HTERT RPE-1 (cell line): ENCODE results near the gene MARCKSL1.
"Not testable (repeated sequence)": the region's sequence is repeated elsewhere in the genome, so short reads cannot be mapped to it uniquely, and the experiment has no call there.

Experiments
- in situ Hi-C: fragments of 300-500 bp; cut with MboI; formaldehyde crosslinking; loops from 4 replicates; pipeline ENCODE4 v1.14.3; 2020; ENCODE audit warnings: low sequenced_read_pairs

Gene MARCKSL1

GRCh38 chr1:32334274-32334861, 1.7 kb downstream of the MARCKSL1 start:
- in situ Hi-C loops, result no loop called here

- in situ Hi-C loops, result no loop called here
Measured at GRCh38 chr1:32333251-32333963, 2.6 kb downstream of the MARCKSL1 start.

- in situ Hi-C loops, result no loop called here
Measured at GRCh38 chr1:32332290-32333079, 3.5 kb downstream of the MARCKSL1 start.

DNA sequence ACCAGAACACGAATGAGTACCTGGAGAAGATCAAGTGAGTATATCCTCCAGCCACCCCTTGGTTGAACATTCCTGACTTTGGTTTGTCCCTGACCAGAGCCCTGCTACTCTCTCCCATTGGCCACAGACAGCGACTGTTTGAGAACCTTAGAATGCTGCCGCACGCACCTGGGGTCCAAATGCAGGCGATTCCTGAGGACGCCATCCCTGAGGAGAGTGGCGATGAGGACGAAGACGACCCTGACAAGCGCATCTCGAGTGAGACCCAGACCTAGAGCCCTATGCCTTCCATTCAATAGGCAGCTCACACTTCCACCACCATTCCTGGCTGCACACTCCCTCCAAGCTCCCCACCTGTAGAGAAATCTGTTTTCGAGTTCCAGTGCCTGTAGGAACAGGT, 4.5 kb downstream of the MARCKSL1 start:
- in situ Hi-C loops, result no loop called here

DNA sequence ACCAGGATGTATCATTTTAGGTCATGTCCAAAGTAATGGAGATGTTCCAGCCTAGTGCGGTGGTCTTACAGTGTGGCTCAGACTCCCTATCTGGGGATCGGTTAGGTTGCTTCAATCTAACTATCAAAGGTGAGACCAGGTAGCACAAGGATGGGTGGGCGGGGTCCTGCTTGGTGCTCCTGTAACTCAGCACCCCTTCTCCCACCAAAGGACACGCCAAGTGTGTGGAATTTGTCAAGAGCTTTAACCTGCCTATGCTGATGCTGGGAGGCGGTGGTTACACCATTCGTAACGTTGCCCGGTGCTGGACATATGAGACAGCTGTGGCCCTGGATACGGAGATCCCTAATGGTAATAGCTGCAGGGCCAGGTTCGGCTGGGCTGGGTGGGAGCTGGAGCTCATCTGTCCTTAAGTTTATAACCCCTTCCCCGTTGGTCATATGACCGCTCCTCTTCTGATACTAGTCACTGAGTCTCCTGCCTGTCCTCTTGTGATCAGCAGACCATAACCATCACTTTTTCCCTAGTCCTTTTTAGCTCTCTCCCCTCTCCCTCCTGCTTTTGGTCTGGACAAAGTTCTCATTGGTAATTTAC, 5.4 kb downstream of the MARCKSL1 start:
- in situ Hi-C loops, result no loop called here

DNA sequence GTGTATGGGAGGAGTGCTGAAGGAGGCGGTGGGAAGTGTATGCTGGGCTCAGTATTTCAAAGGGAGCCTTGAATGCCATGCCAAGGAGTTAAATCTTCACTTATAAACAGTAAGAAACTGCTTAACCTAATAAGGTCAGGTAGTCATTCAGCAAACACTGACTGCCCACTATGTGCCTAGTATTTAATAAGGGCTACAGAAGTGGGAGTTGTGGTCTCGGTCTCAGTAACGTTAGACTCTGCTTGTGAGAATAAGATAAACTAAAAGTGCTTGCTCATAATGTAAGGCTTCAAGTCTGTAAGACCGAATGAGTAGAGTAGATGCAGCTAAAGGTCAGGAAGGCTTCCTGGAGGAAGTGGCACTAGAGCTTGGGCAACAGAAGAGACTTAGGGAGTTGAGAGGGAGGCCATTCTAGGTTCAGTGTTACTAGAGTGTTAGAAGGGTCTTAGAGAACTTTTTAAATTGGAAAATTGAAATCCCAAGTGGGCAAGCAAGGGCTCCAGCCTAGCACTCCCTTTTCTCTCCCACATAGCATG, 6.0 kb downstream of the MARCKSL1 start:
- in situ Hi-C loops, result no loop called here

DNA sequence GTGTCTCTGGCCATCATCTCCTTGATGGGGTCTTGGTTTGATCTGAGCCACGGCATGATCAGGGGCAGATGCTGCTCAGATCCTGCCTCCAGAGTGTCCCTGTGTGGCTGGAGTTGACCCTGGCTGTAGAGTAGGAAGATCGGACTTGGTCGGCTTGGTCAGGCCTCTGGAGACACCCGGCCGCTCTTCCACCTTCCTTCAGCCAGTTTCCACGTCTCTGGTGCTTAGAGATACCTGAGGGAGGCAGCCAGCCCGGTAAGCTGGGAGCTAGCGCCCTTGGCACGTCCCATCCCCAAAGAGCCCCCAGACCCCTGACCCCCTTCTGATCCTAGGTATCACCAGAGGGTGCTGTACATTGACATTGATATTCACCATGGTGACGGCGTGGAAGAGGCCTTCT, 8.8 kb downstream of the MARCKSL1 start:
- in situ Hi-C loops, result no loop called here

- in situ Hi-C loops, result no loop called here
Measured at GRCh38 chr1:32321712-32322291, 14.2 kb downstream of the MARCKSL1 start.

- in situ Hi-C loops, result no loop called here
Measured at GRCh38 chr1:32318127-32318869, 17.7 kb downstream of the MARCKSL1 start.

DNA sequence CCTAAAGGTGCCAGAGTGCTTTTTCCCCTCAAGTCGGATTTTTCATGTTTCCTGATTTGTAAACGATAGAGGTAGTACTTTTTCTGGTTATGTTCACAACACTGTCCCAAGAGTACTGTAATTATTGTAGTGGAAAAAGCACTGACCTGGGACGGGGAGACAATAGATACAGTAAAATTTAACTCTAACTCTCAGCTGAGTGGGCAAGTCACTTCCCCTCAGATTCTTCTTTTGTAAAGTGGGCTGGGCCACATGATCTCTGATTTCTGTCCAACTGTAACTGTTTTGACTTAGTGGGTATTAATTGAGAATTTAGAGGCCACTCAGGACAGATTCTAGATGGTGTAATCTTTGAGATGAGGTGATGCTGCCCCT, 19.1 kb downstream of the MARCKSL1 start:
- in situ Hi-C loops, result no loop called here

GRCh38 chr1:32311709-32312393, 24.2 kb downstream of the MARCKSL1 start:
- in situ Hi-C loops, result no loop called here

GRCh38 chr1:32309960-32310359, 26.1 kb downstream of the MARCKSL1 start:
- in situ Hi-C loops, result no loop called here

DNA sequence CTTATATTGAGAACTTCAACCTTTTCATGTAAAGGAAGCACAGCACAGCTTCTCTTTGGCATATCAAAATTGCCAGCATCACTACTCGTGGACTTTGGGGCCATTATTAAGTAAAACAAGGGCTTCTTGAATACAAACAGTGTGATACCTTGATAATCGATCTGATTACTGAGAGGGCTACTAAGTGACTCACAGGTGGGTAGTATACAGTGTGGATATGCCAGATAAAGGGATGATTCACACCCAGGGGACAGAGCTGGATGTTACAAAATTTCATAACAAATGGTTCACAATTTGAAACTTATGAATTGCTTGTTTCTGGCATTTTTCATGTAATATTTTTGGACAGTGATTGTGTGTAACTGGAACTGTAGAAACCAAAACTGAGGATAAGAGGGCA, 28.7 kb downstream of the MARCKSL1 start:
- in situ Hi-C loops, result no loop called here

GRCh38 chr1:32305310-32305709, 30.7 kb downstream of the MARCKSL1 start:
- in situ Hi-C loops, result no loop called here

GRCh38 chr1:32303997-32304622, 31.9 kb downstream of the MARCKSL1 start:
- in situ Hi-C loops, result no loop called here

- in situ Hi-C loops, result no loop called here
Measured at GRCh38 chr1:32303358-32303757, 32.7 kb downstream of the MARCKSL1 start.

DNA sequence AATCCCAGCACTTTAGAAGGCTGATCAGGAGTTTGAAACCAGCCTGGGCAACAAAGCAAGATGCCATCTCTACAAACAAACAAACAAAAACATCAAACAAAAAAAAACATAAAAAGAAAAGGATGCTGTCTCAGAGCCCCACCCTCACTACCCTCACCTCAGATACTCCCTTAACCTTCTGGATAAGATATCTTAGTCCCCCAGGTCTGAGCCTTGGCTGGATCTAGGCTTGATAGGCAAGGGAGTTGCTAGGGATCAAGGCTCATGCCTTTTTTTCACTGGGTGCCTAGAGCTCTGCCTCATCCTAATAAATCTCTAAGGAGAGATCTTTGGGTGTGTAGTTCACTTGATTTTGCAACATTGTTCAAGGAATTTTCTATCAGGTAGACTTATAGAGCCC, 36.7 kb downstream of the MARCKSL1 start:
- in situ Hi-C loops, result no loop called here

DNA sequence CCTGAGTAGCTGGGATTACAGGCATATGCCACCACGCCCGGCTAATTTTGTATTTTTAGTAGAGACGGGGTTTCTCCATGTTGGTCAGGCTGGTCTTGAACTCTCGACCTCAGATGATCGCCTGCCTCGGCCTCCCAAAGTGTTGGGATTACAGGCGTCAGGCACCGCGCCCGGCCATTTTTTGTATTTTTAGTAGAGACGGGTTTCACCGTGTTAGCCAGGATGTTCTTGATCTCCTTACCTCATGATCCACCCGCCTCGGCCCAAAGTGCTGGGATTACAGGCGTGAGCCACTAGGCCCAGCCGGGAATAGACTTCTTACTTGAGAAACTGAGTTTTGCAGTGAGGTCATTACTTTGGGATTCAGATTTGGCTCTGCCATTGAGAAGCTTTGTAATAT, 37.8 kb downstream of the MARCKSL1 start:
- in situ Hi-C loops, result not testable (repeated sequence)
